ENCODE data around the gene ARL2.

GRCh38 chr11:65060913-65061408, 47.0 kb downstream of the ARL2 start:
- TF ChIP-seq CTCF (IDR thresholded peaks at IDR 0.05; ENCODE audit: extremely low read depth in 1 of 2, insufficient read depth in 1 of 2, low read depth in 1 of 2, low read length in 2 of 2) = peak; percentile 40 to 50
- TF ChIP-seq POLR2A (IDR thresholded peaks at IDR 0.05; ENCODE audit: low read depth, low read length) = no peak
- TF ChIP-seq POLR2AphosphoS5 (IDR thresholded peaks at IDR 0.05; ENCODE audit: insufficient read depth, low read depth, low read length) = no peak
- no peak for TF ChIP-seq MYC (IDR thresholded peaks at IDR 0.05; ENCODE audit: low read depth, low read length)
- no peak for TF ChIP-seq EZH2 (IDR thresholded peaks at IDR 0.05; ENCODE audit: borderline replicate concordance, low read depth, low read length, severe bottlenecking)
- no peak for TF ChIP-seq MAX (IDR thresholded peaks at IDR 0.05; ENCODE audit: insufficient read depth, insufficient read length)
